Hepatocyte (in vitro differentiated cells): ENCODE data around the gene GPC4. TPM values are rescaled to one million over a fixed set of nuclear protein-coding genes. Genes with fewer than 3 reads are reported as not detected.

ENCODE experiments used
- DNase-seq: peaks from one replicate; pipeline ENCODE4 v3.0.0-alpha.2; 2016; ENCODE audit warnings: low spot score
- H2AFZ ChIP-seq: fragments of 200-600 bp; sonication (generic); 2 replicates; pipeline ENCODE4 v1.6.0; 2016; ENCODE audit warnings: antibody characterized with exemption, mild to moderate bottlenecking
- H3K27ac ChIP-seq: fragments of 200-600 bp; sonication (generic); 2 replicates; pipeline ENCODE4 v1.5.1; 2016; ENCODE audit warnings: mild to moderate bottlenecking
- H3K27me3 ChIP-seq: fragments of 200-600 bp; sonication (generic); 2 replicates; pipeline ENCODE4 v1.6.1; 2016
- H3K36me3 ChIP-seq: fragments of 200-600 bp; sonication (generic); replicated peaks from 2 replicates; pipeline ENCODE4 v1.5.1; 2016; ENCODE audit warnings: low read depth; ENCODE audit not compliant: insufficient read depth
- H3K4me1 ChIP-seq: fragments of 200-600 bp; sonication (generic); 2 replicates; pipeline ENCODE4 v1.5.1; 2016; ENCODE audit warnings: mild to moderate bottlenecking, moderate library complexity; ENCODE audit not compliant: insufficient read depth
- H3K4me2 ChIP-seq: fragments of 200-600 bp; sonication (generic); 2 replicates; pipeline ENCODE4 v1.6.0; 2016
- H3K4me3 ChIP-seq: fragments of 200-600 bp; sonication (generic); 2 replicates; pipeline ENCODE4 v1.5.1; 2016; ENCODE audit warnings: mild to moderate bottlenecking
- H3K79me2 ChIP-seq: fragments of 200-600 bp; sonication (generic); 2 replicates; pipeline ENCODE4 v1.6.0; 2017; ENCODE audit warnings: mild to moderate bottlenecking
- H3K9me2 ChIP-seq: fragments of 200-600 bp; sonication (generic); replicated peaks from 2 replicates; pipeline ENCODE4 v1.6.0; 2017; ENCODE audit warnings: mild to moderate bottlenecking; ENCODE audit not compliant: insufficient read depth
- H3K9me3 ChIP-seq: fragments of 200-600 bp; sonication (generic); 2 replicates; pipeline ENCODE4 v1.5.1; 2016; ENCODE audit warnings: low read depth, mild to moderate bottlenecking
- H4K20me1 ChIP-seq: fragments of 200-600 bp; sonication (generic); 2 replicates; pipeline ENCODE4 v1.6.0; 2016; ENCODE audit warnings: mild to moderate bottlenecking; ENCODE audit not compliant: insufficient read depth, poor library complexity, severe bottlenecking
- CTCF ChIP-seq: fragments of 200-600 bp; sonication (generic); IDR thresholded peaks from 2 replicates; pipeline ENCODE4 v1.5.1; 2016; ENCODE audit warnings: antibody characterized with exemption, mild to moderate bottlenecking; ENCODE audit not compliant: poor library complexity
- EZH2 ChIP-seq: fragments of 200-600 bp; sonication (generic); IDR thresholded peaks from 2 replicates; pipeline ENCODE4 v1.6.1; 2016; ENCODE audit warnings: antibody characterized with exemption, mild to moderate bottlenecking, borderline replicate concordance
- EZH2phosphoT487 ChIP-seq: fragments of 200-600 bp; sonication (generic); IDR thresholded peaks from one replicate; pipeline ENCODE4 v1.6.1; 2018; ENCODE audit warnings: antibody characterized with exemption, mild to moderate bottlenecking, low read depth, moderate library complexity; ENCODE audit not compliant: unreplicated experiment, severe bottlenecking
- WGBS: methylation state at CpG from one replicate; pipeline ENCODE4 v1.1.6; 2016; ENCODE audit warnings: low lambda C conversion rate; ENCODE audit errors: missing lambda C conversion rate; 5-methylcytosine and 5-hydroxymethylcytosine counted together
- polyA plus RNA-seq: library from polyadenylated mRNA; unstranded; fragments of >200 nt; fragmentation: Nextera tagmentation; extraction: Ambion mirVana; gene quantifications from 2 replicates; pipeline ENCODE4 v1.2.1, GENCODE V29; 2016
- total RNA-seq: library from RNA; depleted of rRNA; stranded (reverse); fragments of >200 nt; gene quantifications from 2 replicates; pipeline ENCODE4 v1.2.3, GENCODE V29; 2014

GPC4 gene
- total and polyA plus RNA-seq, 2 experiments from 2014 or later = 11.8 to 16.0 TPM

GRCh38 chrX:133250184-133251100, 164.8 kb downstream of the GPC4 start:
- Histone ChIP-seq H3K79me2 (no peaks in the 10 kb centered on the region), H2AFZ (no peak overlapping the region), H3K9me3 (no peaks in the 10 kb centered on the region), H3K9me2 (no peaks in the 10 kb centered on the region), H3K36me3 (no peaks in the 10 kb centered on the region), H3K4me3 (no peak overlapping the region), H3K4me2 (no peak overlapping the region), H3K27me3 (no peaks in the 10 kb centered on the region), H3K4me1 (peaks cover 3% of the 10 kb centered on the region), H4K20me1 (no peaks in the 10 kb centered on the region), H3K27ac (no peak overlapping the region)
- no peak for DNase-seq
- no peak for TF ChIP-seq CTCF
- no peak for TF ChIP-seq EZH2phosphoT487
- TF ChIP-seq EZH2 = no peak
- WGBS = 71% methylated on average over 5 of the region's 5 CpGs

Other genes starting within 250 kb of the GPC4 start
- not detected in 2 replicates for gene TFDP3, start 197.1 kb downstream of the GPC4 start, total RNA-seq
- not detected in 2 replicates for gene TFDP3, start 197.1 kb downstream of the GPC4 start, polyA plus RNA-seq